ENCODE measurements around the gene ITPR2.
"Not testable (repeated sequence)": the region's sequence is repeated elsewhere in the genome, so short reads cannot be mapped to it uniquely, and the experiment has no call there.

ITPR2 gene

GRCh38 chr12:26445909-26446308 is 387.1 kb downstream of the ITPR2 start:
- DNase-seq (ENCODE audit: low spot score): no peak

- DNase-seq (ENCODE audit: low spot score): no peak
These were observed 389.7 kb downstream of the ITPR2 start for GRCh38 chr12:26443309-26443708.

GRCh38 chr12:26441434-26441833 is 391.6 kb downstream of the ITPR2 start:
- DNase-seq (ENCODE audit: low spot score): no peak

GRCh38 chr12:26435069-26435404 is 398.0 kb downstream of the ITPR2 start:
- no peak for DNase-seq (ENCODE audit: low spot score)

GRCh38 chr12:26434299-26435068 is 398.5 kb downstream of the ITPR2 start:
- peak; percentile 58 for DNase-seq (ENCODE audit: low spot score)

- not testable (repeated sequence) for DNase-seq (ENCODE audit: low spot score)
These were observed 399.3 kb downstream of the ITPR2 start for GRCh38 chr12:26433701-26434100.

- no peak for DNase-seq (ENCODE audit: low spot score)
These were observed 401.8 kb downstream of the ITPR2 start for GRCh38 chr12:26431211-26431610.

- DNase-seq (ENCODE audit: low spot score): not testable (repeated sequence)
These were observed 402.4 kb downstream of the ITPR2 start for GRCh38 chr12:26430596-26430995.

- no peak for DNase-seq (ENCODE audit: low spot score)
These were observed 403.8 kb downstream of the ITPR2 start for GRCh38 chr12:26429070-26429691.

- no peak for DNase-seq (ENCODE audit: low spot score)
These were observed 404.6 kb downstream of the ITPR2 start for GRCh38 chr12:26428420-26428819.

GRCh38 chr12:26426652-26427051 is 406.3 kb downstream of the ITPR2 start:
- no peak for DNase-seq (ENCODE audit: low spot score)

GRCh38 chr12:26425587-26426260 is 407.3 kb downstream of the ITPR2 start:
- no peak for DNase-seq (ENCODE audit: low spot score)

GRCh38 chr12:26422839-26423398 is 410.1 kb downstream of the ITPR2 start:
- DNase-seq (ENCODE audit: low spot score): no peak

- no peak for DNase-seq (ENCODE audit: low spot score)
These were observed 416.4 kb downstream of the ITPR2 start for GRCh38 chr12:26416550-26416949.

GRCh38 chr12:26410689-26411088 is 422.3 kb downstream of the ITPR2 start:
- DNase-seq (ENCODE audit: low spot score): no peak

GRCh38 chr12:26406813-26407212 is 426.2 kb downstream of the ITPR2 start:
- DNase-seq (ENCODE audit: low spot score): peak; percentile 65

GRCh38 chr12:26406391-26406790 is 426.6 kb downstream of the ITPR2 start:
- DNase-seq (ENCODE audit: low spot score): no peak

GRCh38 chr12:26403601-26404000 is 429.4 kb downstream of the ITPR2 start:
- no peak for DNase-seq (ENCODE audit: low spot score)

GRCh38 chr12:26402648-26403047 is 430.3 kb downstream of the ITPR2 start:
- no peak for DNase-seq (ENCODE audit: low spot score)

GRCh38 chr12:26401874-26402273 is 431.1 kb downstream of the ITPR2 start:
- peak; percentile 53 for DNase-seq (ENCODE audit: low spot score)

- no peak for DNase-seq (ENCODE audit: low spot score)
These were observed 432.4 kb downstream of the ITPR2 start for GRCh38 chr12:26400627-26401026.

GRCh38 chr12:26399381-26399780 is 433.6 kb downstream of the ITPR2 start:
- no peak for DNase-seq (ENCODE audit: low spot score)

- no peak for DNase-seq (ENCODE audit: low spot score)
These were observed 436.6 kb downstream of the ITPR2 start for GRCh38 chr12:26396402-26396801.

Measured in Ammon's horn (tissue), 1 donor.